K562 (cell line): ENCODE measurements around the gene MKLN1. TPM values are rescaled to one million over a fixed set of nuclear protein-coding genes. Genes with fewer than 3 reads are reported as not detected.

Experiments
- ATAC-seq: fragments of 200-7000 bp; cut with Tn5 transposase; 3 replicates; pipeline ENCODE4 v1.9.1; 2020; ENCODE audit warnings: moderate library complexity
- BruUV-seq: library from RNA; stranded (reverse); fragments of 400-500 nt; replicated peaks from 2 replicates; lab custom pipeline; 2021; lab: Mats Ljungman, UMichigan
- CTCF ChIA-PET: fragments of 300-600 bp; formaldehyde crosslinking; extraction: SDS; loops from one replicate; lab custom pipeline; 2021; ENCODE audit warnings: low intra/inter-chr PET ratio; lab: Yijun Ruan, JAX
- POLR2A ChIA-PET: fragments of 300-600, 350-650 bp; sonication (Branson Sonifier 250); formaldehyde crosslinking; extraction: SDS; loops from one replicate; lab custom pipeline; 2021; ENCODE audit warnings: antibody characterized with exemption, inconsistent platforms; lab: Yijun Ruan, JAX
- DNase-seq, 4 experiments: peaks; one replicate each; pipeline versions ENCODE4 v3.0.0 to v3.0.0-alpha.2; 2011 to 2018; ENCODE audit warnings: low spot score in 3 of 4, mixed read lengths in 3 of 4; ENCODE audit errors: extremely low read depth in 1 of 4
- FAIRE-seq: peaks from 2 replicates; lab custom pipeline; 2011; peaks lifted over from hg19 to GRCh38; lab: Jason Lieb, UNC
- H2AFZ ChIP-seq: 2 replicates; pipeline ENCODE4 v1.6.0; 2011; ENCODE audit warnings: low read depth, low read length, control low read depth, inconsistent platforms
- H3K27ac ChIP-seq: fragments of 200-600 bp; 3 replicates; pipeline ENCODE4 v1.8.0; 2011; ENCODE audit warnings: low read depth, mild to moderate bottlenecking, control low read depth, inconsistent platforms, low read length, moderate library complexity, mixed read lengths; ENCODE audit errors: extremely low read depth
- H3K27me3 ChIP-seq, 2 experiments: fragments of 300-600 bp in 1 of 2; 2 replicates in 1 of 2; 3 replicates in 1 of 2; pipeline versions ENCODE4 v1.6.0 to v1.8.0; 2011; ENCODE audit warnings: inconsistent platforms in 2 of 2, low read length in 2 of 2, mild to moderate bottlenecking in 1 of 2, mixed read lengths in 1 of 2, moderate library complexity in 1 of 2; ENCODE audit not compliant: control insufficient read depth in 2 of 2, insufficient read depth in 2 of 2
- H3K36me3 ChIP-seq: fragments of 300-600 bp; 3 replicates; pipeline ENCODE4 v1.8.0; 2011; ENCODE audit warnings: mild to moderate bottlenecking, low read length, inconsistent platforms; ENCODE audit not compliant: control insufficient read depth, insufficient read depth
- H3K4me1 ChIP-seq, 2 experiments: fragments of 200-600 bp in 1 of 2; replicated peaks in 1 of 2; 2 replicates in 1 of 2; 3 replicates in 1 of 2; pipeline versions ENCODE4 v1.5.1 to v1.8.0; 2011; ENCODE audit warnings: inconsistent platforms in 2 of 2, low read length in 2 of 2, mild to moderate bottlenecking in 1 of 2, mixed read lengths in 1 of 2, moderate library complexity in 1 of 2; ENCODE audit not compliant: control insufficient read depth in 2 of 2, insufficient read depth in 2 of 2
- H3K4me2 ChIP-seq: 2 replicates; pipeline ENCODE4 v1.6.1; 2011; ENCODE audit warnings: low read length, control low read depth, inconsistent platforms, mixed read lengths; ENCODE audit not compliant: insufficient read depth
- H3K4me3 ChIP-seq: fragments of 200-600 bp; sonication (generic), shearing (Covaris generic); 2 replicates; pipeline ENCODE4 v1.5.1; 2016; ENCODE audit warnings: control low read depth, inconsistent platforms
- H3K79me2 ChIP-seq: fragments of 200-600 bp; 3 replicates; pipeline ENCODE4 v1.8.0; 2011; ENCODE audit warnings: low read length, inconsistent platforms; ENCODE audit not compliant: control insufficient read depth, insufficient read depth
- H3K9ac ChIP-seq, 2 experiments: 2 replicates each; pipeline versions ENCODE4 v1.6.0 to v1.6.1; 2011; ENCODE audit warnings: low read depth in 2 of 2, low read length in 2 of 2, control low read depth in 1 of 2, inconsistent platforms in 1 of 2, mild to moderate bottlenecking in 1 of 2, mixed read lengths in 1 of 2; ENCODE audit not compliant: insufficient read depth in 1 of 2
- H3K9me1 ChIP-seq: one replicate; pipeline ENCODE4 v1.6.0; 2011; ENCODE audit warnings: inconsistent platforms, mild to moderate bottlenecking, low read length, moderate library complexity; ENCODE audit not compliant: control insufficient read depth, insufficient read depth
- H3K9me3 ChIP-seq: replicated peaks from 2 replicates; pipeline ENCODE4 v1.5.1; 2011; ENCODE audit warnings: low read depth, low read length, inconsistent platforms; ENCODE audit not compliant: control insufficient read depth, insufficient read depth
- H4K20me1 ChIP-seq: replicated peaks from 2 replicates; pipeline ENCODE4 v1.6.1; 2011; ENCODE audit warnings: low read length, inconsistent platforms, mixed read lengths; ENCODE audit not compliant: control insufficient read depth, insufficient read depth
- CHD2 ChIP-seq: IDR thresholded peaks from 2 replicates; pipeline ENCODE4 v1.6.1; 2011; ENCODE audit warnings: low read depth, low read length
- ERF ChIP-seq: fragments of 450-650 bp; formaldehyde crosslinking; IDR thresholded peaks from 2 replicates; pipeline ENCODE4 v1.4.0; 2020; ENCODE audit warnings: mild to moderate bottlenecking, mixed read lengths
- ETV1 ChIP-seq: fragments of 450-650 bp; conservative IDR thresholded peaks from 2 replicates; pipeline ENCODE4 v1.6.1; 2016; ENCODE audit warnings: missing genetic modification characterization, control low read depth, low read depth, missing compliant biosample characterization
- GATA2 ChIP-seq: sonication (generic); formaldehyde crosslinking; IDR thresholded peaks from 2 replicates; pipeline ENCODE4 v1.4.0; 2020; ENCODE audit warnings: mild to moderate bottlenecking, missing genetic modification reagents
- MEIS2 ChIP-seq: fragments of 450-650 bp; IDR thresholded peaks from 2 replicates; pipeline ENCODE4 v1.6.1; 2014; ENCODE audit warnings: mild to moderate bottlenecking; ENCODE audit not compliant: partially characterized antibody
- PBX2 ChIP-seq, 2 experiments: IDR thresholded peaks in 1 of 2; conservative IDR thresholded peaks in 1 of 2; 2 replicates each; pipeline ENCODE4 v1.6.1; 2016; ENCODE audit warnings: low read depth in 2 of 2, mild to moderate bottlenecking in 1 of 2, missing compliant biosample characterization in 1 of 2, missing genetic modification characterization in 1 of 2, moderate library complexity in 1 of 2
- PKNOX1 ChIP-seq: fragments of 450-650 bp; IDR thresholded peaks from 2 replicates; pipeline ENCODE4 v1.6.1; 2016
- SREBF2 ChIP-seq: sonication (generic); formaldehyde crosslinking; IDR thresholded peaks from 2 replicates; pipeline ENCODE4 v1.4.0; 2020; ENCODE audit warnings: mild to moderate bottlenecking, missing genetic modification reagents
- THRAP3 ChIP-seq: fragments of 450-650 bp; IDR thresholded peaks from 2 replicates; pipeline ENCODE4 v1.6.1; 2016; ENCODE audit warnings: mild to moderate bottlenecking, inconsistent platforms, borderline replicate concordance
- ZNF134 ChIP-seq: fragments of 250-450 bp; sonication (Bioruptor Pico); conservative IDR thresholded peaks from 2 replicates; pipeline ENCODE4 v1.4.0; 2020
- WGBS: fragments of 100-300 bp; shearing (Covaris generic); methylation state at CpG from one replicate; pipeline ENCODE4 v1.1.6; 2016; ENCODE audit warnings: low coverage, mixed read lengths; ENCODE audit not compliant: insufficient coverage; ENCODE audit errors: missing lambda C conversion rate; 5-methylcytosine and 5-hydroxymethylcytosine counted together
- in situ Hi-C: fragments of 300-500 bp; cut with MboI; formaldehyde crosslinking; loops from 4 replicates; pipeline ENCODE4 v1.15.0; 2018; ENCODE audit warnings: inconsistent platforms, mixed read lengths
- intact Hi-C: fragments of 100-400 bp; cut with micrococcal nuclease; formaldehyde crosslinking; loops from 2 replicates; pipeline ENCODE4 v1.14.2; 2022
- polyA plus RNA-seq, 8 experiments: library from polyadenylated mRNA; depleted of rRNA in 4 of 8; stranded (reverse) in 5 of 8; unstranded in 3 of 8; fragments of >200 nt; fragmentation: Nextera tagmentation in 2 of 8; fragmentation: Illumina TruSeq in 1 of 8; extraction: Ambion mirVana in 2 of 8; extraction: Trizol in 1 of 8; gene quantifications; 2 replicates each; pipeline versions ENCODE4 v1.2.1 to v1.2.3, GENCODE V29; 2011 to 2014; ENCODE audit warnings: inconsistent platforms in 1 of 8, missing spikeins in 1 of 8
- total RNA-seq, 7 experiments: library from RNA; depleted of rRNA in 6 of 7; stranded (reverse); fragments of >200 nt in 6 of 7; fragmentation: Illumina TruSeq in 2 of 7; extraction: Trizol in 2 of 7; gene quantifications; 2 replicates each; pipeline versions ENCODE4 v1.2.1 to v1.2.3, GENCODE V29; 2011 to 2021; ENCODE audit warnings: low replicate concordance in 1 of 7

MKLN1 gene
- total and polyA plus RNA-seq, 9 of the 15 experiments (the other 6 are each of a cell fraction or from before 2014, with no cell fraction given), result 18.6 to 80.4 (median 56.0) TPM

GRCh38 chr7:131385039-131385605, 57.4 kb downstream of the MKLN1 start:
- no peak overlapping the region for H3K4me2 ChIP-seq
- peaks cover 19% of the 10 kb centered on the region; the same call in 2 of the 3 replicates for H3K36me3 ChIP-seq
- H3K27me3 ChIP-seq, result no peaks in the 10 kb centered on the region
- intact Hi-C loops (no loop called here), in situ Hi-C loops (no loop called here)
- 80% methylated on average over 8 of the region's 8 CpGs for WGBS
- H4K20me1 ChIP-seq, result no peaks in the 10 kb centered on the region
- H3K4me1 ChIP-seq, result peaks cover 0 to 4% of the 10 kb centered on the region in 2 experiments; a peak in 1 of 5 replicates
- ATAC-seq, result no peak
- POLR2A ChIA-PET, result interaction anchor here (0.8 kb wide), 1 partner anchor 11 kb away, joined by 3 read pairs; no protein-coding TSS in a partner anchor
- H3K9me3 ChIP-seq, result no peaks in the 10 kb centered on the region
- H3K79me2 ChIP-seq, result peaks cover 49% of the 10 kb centered on the region
- no peak overlapping the region for H2AFZ ChIP-seq
- H3K4me3 ChIP-seq, result no peak overlapping the region
- H3K27ac ChIP-seq, result no peak overlapping the region
- FAIRE-seq, result no peak
- CTCF ChIA-PET, result no interaction called here
- H3K9ac ChIP-seq, result no peak overlapping the region
- no TSS peak for BruUV-seq
- no peaks in the 10 kb centered on the region for H3K9me1 ChIP-seq
- no peak for DNase-seq
- TF ChIP-seq ZNF134 (0 out of 2 replicates have a peak, but pooled peaks have one; percentile 41), THRAP3 (no peak), SREBF2 (CRISPR knock-in tag) (no peak), CHD2 (no peak), GATA2 (0 out of 2 replicates have a peak, but pooled peaks have one; percentile 19)

- Histone ChIP-seq H3K4me1 (peaks cover 0 to 4% of the 10 kb centered on the region in 2 experiments; a peak in 1 of 5 replicates), H3K4me3 (no peak overlapping the region), H3K27ac (no peak overlapping the region), H3K4me2 (no peak overlapping the region)
- POLR2A ChIA-PET, result interaction anchor here (0.7 to 1.6 kb wide), 3 partner anchors 14 to 391 kb away, joined by 3 to 5 read pairs (median 3); no protein-coding TSS in a partner anchor
- FAIRE-seq, result no peak
- TF ChIP-seq ERF (CRISPR knock-in tag) (no peak), PKNOX1 (peak; percentile 69), MEIS2 (peak; percentile 26), ETV1 (tag) (no peak), PBX2 (CRISPR knock-in tag; IDR thresholded peaks at IDR 0.05; ENCODE audit: low read depth) (no peak), PBX2 (tag; conservative IDR thresholded peaks at IDR 0.05; ENCODE audit: low read depth) (peak; percentile 37; the same call in 1 of the 2 replicates)
- TF ChIP-seq, all 486 proteins: peak for 3
- H3K9me1 ChIP-seq, result no peaks in the 10 kb centered on the region
- in situ Hi-C loops (no loop called here), intact Hi-C loops (no loop called here)
- H3K9ac ChIP-seq, result no peak overlapping the region
- H3K36me3 ChIP-seq, result peaks cover 16% of the 10 kb centered on the region; the same call in 2 of the 3 replicates
- WGBS, result 97% methylated on average over 1 of the region's 1 CpG
- BruUV-seq, result no TSS peak
- no peak overlapping the region for H2AFZ ChIP-seq
- no peaks in the 10 kb centered on the region for H3K27me3 ChIP-seq
- ATAC-seq (no peak), DNase-seq (no peak)
- H4K20me1 ChIP-seq, result no peaks in the 10 kb centered on the region
- peaks cover 38% of the 10 kb centered on the region for H3K79me2 ChIP-seq
- CTCF ChIA-PET, result no interaction called here
- H3K9me3 ChIP-seq, result no peaks in the 10 kb centered on the region
These were observed 60.5 kb downstream of the MKLN1 start for GRCh38 chr7:131388126-131388525.
